GM19467 (cell line): Measurements from ENCODE around the gene SLC39A1.

Experiments used
- ATAC-seq: cut with Tn5 transposase; IDR thresholded peaks from one replicate; pipeline ENCODE4 v1.9.1; 2021; ENCODE audit warnings: mild to moderate bottlenecking, moderate library complexity; ENCODE audit not compliant: unreplicated experiment

SLC39A1 gene

GRCh38 chr1:153977250-153978240 lies 14.2 kb upstream of the SLC39A1 start, which contains the start of gene JTB:
JTB (minus strand) TSS chr1:153977674; CDS start chr1:153977252, 422 bp downstream.
- ATAC-seq: peak; percentile 66

GRCh38 chr1:153976819-153977249 lies 13.5 kb upstream of the SLC39A1 start:
- no peak for ATAC-seq

GRCh38 chr1:153973525-153973924 lies 10.2 kb upstream of the SLC39A1 start:
- ATAC-seq: no peak

- no peak for ATAC-seq
These were observed 9.7 kb upstream of the SLC39A1 start for GRCh38 chr1:153973071-153973470.

GRCh38 chr1:153970346-153970745 lies 7.0 kb upstream of the SLC39A1 start:
- ATAC-seq: no peak

- ATAC-seq: no peak
These were observed 5.6 kb upstream of the SLC39A1 start for GRCh38 chr1:153968972-153969371.

- ATAC-seq: no peak
These were observed 5.1 kb upstream of the SLC39A1 start for GRCh38 chr1:153968408-153968807.

- no peak for ATAC-seq
These were observed 4.6 kb upstream of the SLC39A1 start for GRCh38 chr1:153968000-153968363.

- peak; percentile 59 for ATAC-seq
These were observed 4.0 kb upstream of the SLC39A1 start, which contains the start of gene CREB3L4 for GRCh38 chr1:153967107-153967999. CREB3L4 (plus strand) TSS chr1:153967902; CDS start chr1:153968526, 624 bp downstream.

- ATAC-seq: peak; percentile 2
These were observed 554 bp upstream of the SLC39A1 start for GRCh38 chr1:153963850-153964331.

- ATAC-seq: no peak
These were observed 978 bp downstream of the SLC39A1 start for GRCh38 chr1:153962088-153963029.

- ATAC-seq: no peak
These were observed 1.9 kb downstream of the SLC39A1 start for GRCh38 chr1:153961421-153961820.

- ATAC-seq: no peak
These were observed 3.1 kb downstream of the SLC39A1 start for GRCh38 chr1:153960206-153960605.

GRCh38 chr1:153959454-153959853 lies 3.9 kb downstream of the SLC39A1 start:
- no peak for ATAC-seq

GRCh38 chr1:153958961-153959260 lies 4.4 kb downstream of the SLC39A1 start:
- no peak for ATAC-seq

- peak; percentile 77 for ATAC-seq
These were observed 5.0 kb downstream of the SLC39A1 start, which contains the start of gene CRTC2 for GRCh38 chr1:153958111-153958960. CRTC2 (minus strand) TSS chr1:153958612; CDS start chr1:153958497, 115 bp downstream.

GRCh38 chr1:153957744-153958110 lies 5.6 kb downstream of the SLC39A1 start:
- ATAC-seq: peak; percentile 14

- ATAC-seq: no peak
These were observed 6.2 kb downstream of the SLC39A1 start for GRCh38 chr1:153956997-153957715.

- no peak for ATAC-seq
These were observed 8.5 kb downstream of the SLC39A1 start for GRCh38 chr1:153954826-153955225.
